Right lung (tissue), 5 donors: ENCODE data around the gene ABHD10. TPM values are rescaled to one million over a fixed set of nuclear protein-coding genes. Genes with fewer than 3 reads are reported as not detected.

Source experiments
- DNase-seq, 2 donors: peaks; one replicate each; pipeline ENCODE4 v3.0.0-alpha.2; 2013
- polyA plus RNA-seq, 5 donors: library from polyadenylated mRNA; unstranded; fragments of 120-200 nt; gene quantifications; one replicate each; pipeline versions ENCODE4 v1.2.1 to v1.2.3, GENCODE V29; 2013; ENCODE audit warnings: inconsistent platforms in 1 of 5, low replicate concordance in 1 of 5; ENCODE audit not compliant: insufficient read length in 5 of 5, insufficient read depth in 1 of 5

The ABHD10 gene
- polyA plus RNA-seq, 5 donors: 41.2 to 66.2 (median 58.3) TPM

- DNase-seq: no peak
Observed at GRCh38 chr3:111999484-112000324, 20.9 kb downstream of the ABHD10 start.

GRCh38 chr3:112000367-112000771 lies 21.5 kb downstream of the ABHD10 start:
- DNase-seq: no peak

- DNase-seq: no peak
Observed at GRCh38 chr3:112000966-112001365, 22.1 kb downstream of the ABHD10 start.

GRCh38 chr3:112001526-112001925 lies 22.7 kb downstream of the ABHD10 start:
- no peak for DNase-seq

GRCh38 chr3:112002096-112002971 lies 23.5 kb downstream of the ABHD10 start:
- no peak for DNase-seq

GRCh38 chr3:112003321-112004080 lies 24.7 kb downstream of the ABHD10 start:
- DNase-seq: no peak

GRCh38 chr3:112004187-112004586 lies 25.4 kb downstream of the ABHD10 start:
- no peak for DNase-seq

GRCh38 chr3:112004669-112005068 lies 25.8 kb downstream of the ABHD10 start:
- no peak for DNase-seq

GRCh38 chr3:112005091-112005672 lies 26.4 kb downstream of the ABHD10 start:
- no peak for DNase-seq

GRCh38 chr3:112007633-112008032 lies 28.8 kb downstream of the ABHD10 start:
- peak; percentile 68 to 73 for DNase-seq

GRCh38 chr3:112009670-112010069 lies 30.8 kb downstream of the ABHD10 start:
- DNase-seq: no peak

- no peak for DNase-seq
Observed at GRCh38 chr3:112010636-112011035, 31.8 kb downstream of the ABHD10 start.

GRCh38 chr3:112011376-112011940 lies 32.6 kb downstream of the ABHD10 start:
- DNase-seq: no peak

- no peak for DNase-seq
Observed at GRCh38 chr3:112012205-112012992, 33.6 kb downstream of the ABHD10 start.

- peak; percentile 75 to 82 for DNase-seq
Observed at GRCh38 chr3:112013058-112013783, 34.4 kb downstream of the ABHD10 start.

- DNase-seq: no peak
Observed at GRCh38 chr3:112013784-112014143, 34.9 kb downstream of the ABHD10 start.

GRCh38 chr3:112017091-112017490 lies 38.3 kb downstream of the ABHD10 start:
- DNase-seq: no peak

GRCh38 chr3:112018712-112019111 lies 39.9 kb downstream of the ABHD10 start:
- no peak for DNase-seq

- no peak for DNase-seq
Observed at GRCh38 chr3:112019716-112020115, 40.9 kb downstream of the ABHD10 start.

GRCh38 chr3:112020674-112021085 lies 41.9 kb downstream of the ABHD10 start:
- no peak for DNase-seq
